GM18868 (cell line): ENCODE results near the gene HES4.
"Not testable (repeated sequence)": the region's sequence is repeated elsewhere in the genome, so short reads cannot be mapped to it uniquely, and the experiment has no call there.

Source experiments
- ATAC-seq: cut with Tn5 transposase; IDR thresholded peaks from one replicate; pipeline ENCODE4 v1.9.1; 2021; ENCODE audit warnings: mild to moderate bottlenecking, moderate library complexity; ENCODE audit not compliant: unreplicated experiment

Gene HES4

GRCh38 chr1:1019122-1019999, 19.5 kb upstream of the HES4 start:
- peak; percentile 70 for ATAC-seq

- not testable (repeated sequence) for ATAC-seq
Measured at GRCh38 chr1:1018321-1018685, 18.4 kb upstream of the HES4 start.

GRCh38 chr1:1017397-1018320, 17.8 kb upstream of the HES4 start:
- ATAC-seq, result not testable (repeated sequence)

- no peak for ATAC-seq
Measured at GRCh38 chr1:1014799-1015681, 15.1 kb upstream of the HES4 start.

- no peak for ATAC-seq
Measured at GRCh38 chr1:1013922-1014648, 14.2 kb upstream of the HES4 start.

GRCh38 chr1:1013105-1013921, 13.4 kb upstream of the HES4 start, which contains the start of gene ISG15:
Gene ISG15, plus strand, starts transcription at chr1:1013497. Its CDS starts 77 bp downstream, at chr1:1013574.
- ATAC-seq, result peak; percentile 85

GRCh38 chr1:1012736-1013104, 12.8 kb upstream of the HES4 start:
- not testable (repeated sequence) for ATAC-seq

- ATAC-seq, result no peak
Measured at GRCh38 chr1:1011396-1011949, 11.6 kb upstream of the HES4 start.

- ATAC-seq, result not testable (repeated sequence)
Measured at GRCh38 chr1:1010131-1010530, 10.2 kb upstream of the HES4 start.

GRCh38 chr1:1006305-1007159, 6.6 kb upstream of the HES4 start:
- ATAC-seq, result no peak

GRCh38 chr1:1005774-1006304, 5.9 kb upstream of the HES4 start:
- ATAC-seq, result no peak

- no peak for ATAC-seq
Measured at GRCh38 chr1:1004780-1005697, 5.1 kb upstream of the HES4 start.

GRCh38 chr1:1004420-1004779, 4.5 kb upstream of the HES4 start:
- ATAC-seq, result no peak

GRCh38 chr1:1003618-1004419, 3.9 kb upstream of the HES4 start:
- no peak for ATAC-seq

- no peak for ATAC-seq
Measured at GRCh38 chr1:1001057-1001783, 1.3 kb upstream of the HES4 start.
